ENCODE measurements around the gene NPAS3. TPM values are rescaled to one million over a fixed set of nuclear protein-coding genes. Genes with fewer than 3 reads are reported as not detected.

The NPAS3 gene
- total RNA-seq, 4 donors from 2014 or later = 1.5 to 12.3 (median 3.4) TPM

- no peak overlapping the region for H3K27ac ChIP-seq
- no peak overlapping the region for H3K4me3 ChIP-seq
- peaks cover 0 to 7% (median 0%) of the 10 kb centered on the region in 4 donors for H3K4me1 ChIP-seq
- no peak for DNase-seq (ENCODE audit: low spot score in 2 of 2)
- no peaks in the 10 kb centered on the region for H3K36me3 ChIP-seq
- WGBS, 2 donors = 90 to 94% methylated on average over 3 of the region's 3 CpGs
- no peaks in the 10 kb centered on the region for H3K27me3 ChIP-seq
- no peak for TF ChIP-seq POLR2A (IDR thresholded peaks at IDR 0.05)
- TF ChIP-seq EP300 (IDR thresholded peaks at IDR 0.05) = no peak
- TF ChIP-seq CTCF (IDR thresholded peaks at IDR 0.05) = no peak
- H3K9me3 ChIP-seq = no peaks in the 10 kb centered on the region
Measured at GRCh38 chr14:33835677-33836076, 897.0 kb downstream of the NPAS3 start.

- DNase-seq (ENCODE audit: low spot score in 2 of 2) = no peak
- WGBS, 2 donors = 62 to 65% methylated on average over 9 of the region's 9 CpGs
- Histone ChIP-seq H3K9me3 (no peaks in the 10 kb centered on the region), H3K4me3 (no peak overlapping the region), H3K27me3 (no peaks in the 10 kb centered on the region), H3K36me3 (no peaks in the 10 kb centered on the region), H3K4me1 (peaks cover 0 to 7% (median 0%) of the 10 kb centered on the region in 4 donors), H3K27ac (no peak overlapping the region)
- TF ChIP-seq POLR2A (IDR thresholded peaks at IDR 0.05) (no peak), EP300 (IDR thresholded peaks at IDR 0.05) (no peak), CTCF (IDR thresholded peaks at IDR 0.05) (no peak)
Measured at GRCh38 chr14:33836203-33836899, 897.7 kb downstream of the NPAS3 start.

GRCh38 chr14:33836900-33837577 is 898.4 kb downstream of the NPAS3 start:
- H3K9me3 ChIP-seq = no peaks in the 10 kb centered on the region
- H3K27me3 ChIP-seq = no peaks in the 10 kb centered on the region
- H3K4me1 ChIP-seq = peaks cover 0 to 7% (median 0%) of the 10 kb centered on the region in 4 donors
- 84 to 86% methylated on average over 9 to 10 of the region's 10 CpGs for whole genome bisulfite sequencing, 2 donors
- no peak for TF ChIP-seq POLR2A (IDR thresholded peaks at IDR 0.05)
- no peak for TF ChIP-seq EP300 (IDR thresholded peaks at IDR 0.05)
- TF ChIP-seq CTCF (IDR thresholded peaks at IDR 0.05) = no peak
- no peak overlapping the region for H3K4me3 ChIP-seq
- DNase-seq (ENCODE audit: low spot score in 2 of 2) = no peak
- no peaks in the 10 kb centered on the region for H3K36me3 ChIP-seq
- H3K27ac ChIP-seq = no peak overlapping the region

GRCh38 chr14:33837943-33838683 is 899.4 kb downstream of the NPAS3 start:
- Histone ChIP-seq H3K4me3 (no peak overlapping the region), H3K9me3 (no peaks in the 10 kb centered on the region), H3K4me1 (peaks cover 0 to 7% (median 0%) of the 10 kb centered on the region in 4 donors), H3K27ac (no peak overlapping the region), H3K27me3 (no peaks in the 10 kb centered on the region), H3K36me3 (no peaks in the 10 kb centered on the region)
- no peak for DNase-seq (ENCODE audit: low spot score in 2 of 2)
- WGBS, 2 donors = 43 to 44% methylated on average over 4 of the region's 4 CpGs
- TF ChIP-seq POLR2A (IDR thresholded peaks at IDR 0.05) (no peak), CTCF (IDR thresholded peaks at IDR 0.05) (no peak)

Measured in tibial nerve (tissue), 4 donors.